ENCODE measurements around the gene ITK. TPM values are rescaled to one million over a fixed set of nuclear protein-coding genes. Genes with fewer than 3 reads are reported as not detected.
"Not testable (repeated sequence)": the region's sequence is repeated elsewhere in the genome, so short reads cannot be mapped to it uniquely, and the experiment has no call there.

The ITK gene
- total RNA-seq, 1 donor from 2014 or later, result not detected

DNA sequence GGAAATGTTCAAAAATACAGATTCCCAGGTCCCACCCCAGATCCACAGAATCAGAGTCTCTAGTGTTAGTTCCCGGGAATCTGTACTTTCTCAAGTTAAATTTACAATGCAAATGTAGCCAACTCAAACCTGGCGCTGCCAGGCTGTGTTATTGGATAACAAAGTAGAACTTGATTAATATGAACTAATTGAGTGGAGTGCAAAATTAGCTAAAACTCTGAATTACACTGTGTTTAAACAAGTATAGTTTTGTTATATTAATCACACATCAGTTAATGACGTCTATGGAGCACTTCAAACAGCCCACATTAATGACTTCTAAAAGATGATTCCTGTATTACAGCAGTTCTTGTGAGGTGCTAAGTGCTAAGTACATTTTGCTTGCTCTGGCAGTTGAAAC, 52.9 kb downstream of the ITK start:
- DNase-seq (ENCODE audit: low spot score in 2 of 2) (no peak), FAIRE-seq (no peak)

GRCh38 chr5:157236423-157236822, 55.8 kb downstream of the ITK start:
- DNase-seq (ENCODE audit: low spot score in 2 of 2) (no peak), FAIRE-seq (no peak)

- FAIRE-seq (no peak), DNase-seq (ENCODE audit: low spot score in 2 of 2) (no peak)
These were observed 60.8 kb downstream of the ITK start for GRCh38 chr5:157241483-157241882.

DNA sequence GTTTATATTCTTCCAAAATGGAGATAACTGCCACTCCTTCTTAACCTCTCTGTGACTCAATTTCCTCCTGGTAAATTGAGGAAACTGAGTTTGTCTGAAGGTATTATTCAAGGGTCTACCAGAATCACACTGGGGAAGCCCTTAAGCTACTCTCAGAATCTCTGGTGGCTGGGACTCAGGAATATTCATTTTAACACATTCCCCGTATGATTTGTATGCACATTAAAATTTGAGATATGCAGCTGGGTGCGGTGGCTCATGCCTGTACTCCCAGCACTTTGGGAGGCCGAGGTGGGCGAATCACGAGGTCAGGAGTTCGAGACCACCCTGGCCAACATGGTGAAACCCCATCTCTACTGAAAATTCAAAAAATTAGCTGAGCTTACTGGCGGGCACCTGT, 64.1 kb downstream of the ITK start:
- not testable (repeated sequence) for FAIRE-seq; DNase-seq (ENCODE audit: low spot score in 2 of 2)

DNA sequence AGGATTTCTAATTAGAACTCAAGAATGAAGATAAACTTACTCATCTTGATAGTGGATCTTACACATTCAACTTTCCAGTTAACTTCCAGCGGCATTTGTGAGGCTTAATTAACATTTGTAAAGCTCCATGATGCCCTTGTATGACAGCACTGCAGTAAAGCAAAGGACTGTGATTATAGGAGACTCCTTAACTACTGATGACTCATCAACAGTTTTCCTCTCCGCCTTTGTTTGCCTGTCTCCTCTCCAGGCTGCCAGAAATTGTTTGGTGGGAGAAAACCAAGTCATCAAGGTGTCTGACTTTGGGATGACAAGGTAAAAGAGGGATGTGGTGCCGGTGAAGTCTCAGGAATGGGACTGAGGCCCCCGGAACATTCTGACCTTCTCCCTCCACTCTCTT, 64.8 kb downstream of the ITK start:
- no peak for DNase-seq (ENCODE audit: low spot score in 2 of 2)

DNA sequence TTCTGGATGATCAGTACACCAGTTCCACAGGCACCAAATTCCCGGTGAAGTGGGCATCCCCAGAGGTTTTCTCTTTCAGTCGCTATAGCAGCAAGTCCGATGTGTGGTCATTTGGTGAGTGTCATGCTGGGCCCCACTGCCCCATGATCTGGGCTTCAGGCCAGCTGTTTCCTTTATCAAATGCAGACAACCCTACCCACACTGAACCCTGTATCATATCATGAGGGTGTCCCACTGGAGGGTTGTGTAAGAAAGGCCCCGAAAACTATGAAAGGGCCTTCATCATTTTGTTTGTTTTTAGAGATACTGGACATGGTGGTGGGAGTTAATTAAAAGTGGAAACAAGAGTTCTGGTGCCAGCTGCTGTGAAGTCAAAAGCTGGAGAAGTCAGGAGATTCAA, 65.2 kb downstream of the ITK start:
- no peak for DNase-seq (ENCODE audit: low spot score in 2 of 2)
- FAIRE-seq, result no peak

More for the DNA sequence above, 64.8 kb downstream of the ITK start:
- FAIRE-seq, result no peak

DNA sequence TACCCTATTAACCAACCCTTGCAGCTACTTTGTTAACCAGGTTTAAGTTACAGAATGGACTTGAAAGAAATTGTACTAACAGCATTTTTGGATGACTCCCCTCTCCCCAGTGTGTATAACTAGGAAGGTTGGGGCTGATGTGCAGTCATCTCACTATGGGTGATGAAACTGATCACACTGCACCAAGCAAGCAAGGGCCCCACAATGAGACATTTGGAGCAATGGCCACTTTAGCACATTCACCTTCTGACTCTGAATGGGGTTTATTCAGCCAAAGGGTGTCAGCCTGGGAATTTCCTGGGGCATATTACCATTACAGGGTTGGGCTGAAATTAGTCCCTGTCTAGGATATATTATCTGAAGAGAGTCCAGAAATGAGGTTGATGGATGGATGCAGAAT, 66.6 kb downstream of the ITK start:
- FAIRE-seq (no peak), DNase-seq (ENCODE audit: low spot score in 2 of 2) (no peak)

GRCh38 chr5:157248821-157249470, 68.3 kb downstream of the ITK start:
- FAIRE-seq (no peak), DNase-seq (ENCODE audit: low spot score in 2 of 2) (no peak)

DNA sequence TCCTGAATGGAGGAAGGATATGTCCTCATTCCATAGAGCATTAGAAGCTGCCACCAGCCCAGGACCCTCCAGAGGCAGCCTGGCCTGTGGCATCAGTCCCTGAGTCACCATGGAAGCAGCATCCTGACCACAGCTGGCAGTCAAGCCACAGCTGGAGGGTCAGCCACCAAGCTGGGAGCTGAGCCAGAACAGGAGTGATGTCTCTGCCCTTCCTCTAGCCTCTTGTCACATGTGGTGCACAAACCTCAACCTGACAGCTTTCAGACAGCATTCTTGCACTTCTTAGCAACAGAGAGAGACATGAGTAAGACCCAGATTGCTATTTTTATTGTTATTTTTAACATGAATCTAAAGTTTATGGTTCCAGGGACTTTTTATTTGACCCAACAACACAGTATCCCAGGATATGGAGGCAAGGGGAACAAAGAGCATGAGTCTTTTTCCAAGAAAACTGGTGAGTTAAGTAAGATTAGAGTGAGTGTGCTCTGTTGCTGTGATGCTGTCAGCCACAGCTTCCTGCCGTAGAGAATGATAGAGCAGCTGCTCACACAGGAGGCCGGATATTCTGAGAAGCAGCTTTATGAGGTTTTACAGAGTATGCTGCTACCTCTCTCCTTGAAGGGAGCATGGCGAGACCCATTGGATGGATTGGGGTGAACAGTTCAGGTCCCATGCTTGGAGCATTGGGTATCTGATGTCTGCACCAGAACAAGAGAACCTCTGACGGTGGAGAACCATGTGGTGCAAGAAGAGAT, 72.2 kb downstream of the ITK start:
- no peak for FAIRE-seq
- no peak for DNase-seq (ENCODE audit: low spot score in 2 of 2)

DNA sequence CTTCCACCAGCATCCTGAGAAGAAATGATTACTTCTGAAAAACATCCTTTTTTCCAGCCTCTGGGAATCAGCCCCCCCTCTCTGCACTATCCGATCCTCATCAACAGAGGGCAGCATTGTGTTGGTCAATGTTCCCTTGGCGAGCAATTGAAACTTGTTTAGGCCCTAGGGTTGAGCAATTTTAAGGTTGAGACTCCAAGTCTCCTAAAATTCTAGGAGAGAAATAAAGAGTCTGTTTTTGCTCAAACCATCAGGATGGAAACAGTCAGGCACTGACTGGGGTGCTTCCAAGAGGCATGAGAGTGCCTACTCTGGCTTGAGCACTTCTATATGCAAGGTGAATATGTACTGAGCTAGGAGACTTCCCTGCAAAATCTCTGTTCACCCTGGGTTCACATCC, 72.9 kb downstream of the ITK start:
- no peak for FAIRE-seq
- peak in 1 of 2 donors; percentile 59 for DNase-seq (ENCODE audit: low spot score in 2 of 2)

DNA sequence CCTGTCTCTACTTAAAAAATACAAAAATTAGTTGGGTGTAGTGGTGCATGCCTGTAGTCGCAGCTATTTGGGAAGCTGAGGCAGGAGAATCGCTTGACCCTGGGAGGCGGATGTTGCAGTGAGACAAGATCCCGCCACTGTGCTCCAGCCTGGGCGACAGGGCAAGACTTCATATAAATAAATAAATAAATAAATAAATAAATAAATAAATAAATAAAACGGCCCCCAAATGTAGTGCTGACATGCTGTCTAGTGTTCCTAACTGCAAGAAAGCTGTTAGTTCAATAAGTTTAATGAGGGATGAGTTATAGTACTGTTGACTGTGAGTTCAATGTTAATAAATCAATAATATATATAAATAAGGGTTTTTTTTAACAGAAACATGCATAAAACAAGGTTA, 77.8 kb downstream of the ITK start:
- DNase-seq (ENCODE audit: low spot score in 2 of 2) (no peak), FAIRE-seq (no peak)

- DNase-seq (ENCODE audit: low spot score in 2 of 2), result no peak
- FAIRE-seq, result no peak
These were observed 79.1 kb downstream of the ITK start for GRCh38 chr5:157259699-157260098.

DNA sequence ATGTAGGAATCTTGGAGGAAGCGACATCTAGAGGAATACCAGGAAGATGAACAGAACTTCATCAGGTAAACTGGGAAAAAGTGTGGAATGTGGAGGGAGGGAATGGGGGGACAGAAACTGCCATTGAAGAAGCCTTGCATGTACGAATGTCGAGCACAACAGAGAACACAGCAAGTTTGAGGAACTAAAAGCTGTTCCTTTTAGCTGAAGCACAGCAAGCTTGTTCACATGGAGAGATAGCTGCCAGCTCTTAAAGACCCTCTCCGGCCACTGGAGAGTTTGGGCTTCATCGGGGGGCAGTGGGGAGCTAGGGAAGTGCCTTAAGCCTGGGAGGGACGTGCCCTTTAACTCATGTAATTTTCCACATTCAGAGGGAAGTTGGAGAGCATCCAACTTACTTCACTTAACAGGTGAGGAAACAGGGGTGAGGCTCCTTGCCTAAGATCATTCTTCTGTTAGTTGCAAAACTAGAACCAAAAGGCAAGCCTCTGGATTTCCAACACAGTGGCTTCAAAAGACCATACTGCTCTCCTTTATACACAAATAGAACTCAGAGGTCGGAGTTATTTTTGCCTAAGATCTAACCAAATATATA, 83.0 kb downstream of the ITK start:
- no peak for DNase-seq (ENCODE audit: low spot score in 2 of 2)
- FAIRE-seq, result no peak

GRCh38 chr5:157265714-157266285, 85.2 kb downstream of the ITK start, which contains the start of gene CYFIP2:
Gene CYFIP2, plus strand, starts transcription at chr5:157266123. Its CDS starts 19,239 bp downstream, at chr5:157285362.
- no peak for FAIRE-seq
- peak; percentile 81 to 82 for DNase-seq (ENCODE audit: low spot score in 2 of 2)

DNA sequence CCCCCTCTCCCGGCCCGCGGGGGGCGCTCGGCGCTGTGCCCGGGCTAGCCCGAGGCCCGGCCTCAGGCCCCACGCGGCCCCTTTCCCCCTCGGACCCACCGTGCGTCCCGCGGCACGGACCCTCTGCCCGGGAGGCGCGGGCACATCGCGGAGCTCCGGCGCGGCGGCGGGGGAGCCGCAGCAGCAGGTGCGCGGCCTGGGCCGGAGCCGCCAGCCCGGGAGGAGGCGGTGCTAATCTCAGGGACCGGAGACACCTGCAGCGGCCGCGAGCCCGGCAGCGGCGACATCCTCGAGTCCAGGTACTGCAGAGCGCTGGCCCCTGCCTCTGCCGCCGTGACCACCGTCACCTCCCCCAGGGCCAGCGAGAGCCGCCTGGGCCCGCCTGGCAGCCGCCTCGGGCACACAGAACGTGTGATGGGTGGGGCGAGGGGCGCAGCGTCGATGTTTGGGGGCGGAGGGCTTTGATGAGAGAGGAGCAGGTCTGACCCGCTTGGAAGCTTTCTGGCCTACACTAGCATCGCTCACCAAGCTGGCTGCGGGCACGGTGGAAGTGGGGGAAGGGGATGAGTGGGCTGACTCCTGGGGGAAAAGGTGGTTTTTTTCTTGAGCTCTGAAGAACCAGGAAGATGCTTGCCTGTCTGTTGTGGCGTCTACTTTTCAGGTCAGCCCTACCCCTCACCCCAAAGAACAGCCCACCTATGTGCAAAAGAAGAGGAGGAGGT, 85.8 kb downstream of the ITK start:
- FAIRE-seq, result no peak
- DNase-seq (ENCODE audit: low spot score in 2 of 2), result peak in 1 of 2 donors; percentile 38

GRCh38 chr5:157267025-157267424, 86.4 kb downstream of the ITK start:
- no peak for DNase-seq (ENCODE audit: low spot score in 2 of 2)
- FAIRE-seq, result no peak

DNA sequence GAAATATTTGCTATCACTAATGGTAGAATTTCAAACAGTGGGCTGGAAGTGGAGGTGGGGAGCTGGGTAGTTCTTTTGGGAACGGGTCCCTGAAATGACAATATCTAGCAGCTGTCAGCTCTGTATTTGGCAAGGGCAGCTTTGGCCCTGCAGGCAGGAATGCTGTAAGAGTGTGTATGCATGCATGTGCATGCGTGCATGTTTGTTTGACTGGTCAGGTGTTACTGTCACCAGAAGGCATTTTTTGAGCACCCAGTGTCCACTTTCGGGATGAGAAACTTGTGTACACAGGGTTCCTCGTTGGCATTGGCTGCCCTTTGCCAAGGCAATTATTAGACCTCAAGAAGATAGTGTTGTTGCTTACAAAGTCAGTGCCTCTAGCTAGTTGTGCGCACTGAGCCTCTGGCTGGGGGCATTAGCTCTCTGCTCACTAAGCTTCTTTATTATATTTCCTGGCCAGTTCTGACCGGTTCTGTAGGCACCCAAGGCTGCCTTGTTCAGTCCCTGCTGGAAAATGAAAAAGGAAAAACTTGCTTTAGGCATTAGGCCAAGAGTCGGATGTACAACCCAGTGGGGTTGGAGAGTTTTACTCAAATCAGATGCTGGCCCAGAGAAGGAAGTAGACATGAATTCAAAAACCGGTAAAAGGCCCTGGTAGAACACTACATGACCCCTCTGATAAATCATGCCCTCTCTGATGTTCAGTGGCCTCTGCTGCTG, 87.3 kb downstream of the ITK start:
- DNase-seq (ENCODE audit: low spot score in 2 of 2), result no peak
- no peak for FAIRE-seq

DNA sequence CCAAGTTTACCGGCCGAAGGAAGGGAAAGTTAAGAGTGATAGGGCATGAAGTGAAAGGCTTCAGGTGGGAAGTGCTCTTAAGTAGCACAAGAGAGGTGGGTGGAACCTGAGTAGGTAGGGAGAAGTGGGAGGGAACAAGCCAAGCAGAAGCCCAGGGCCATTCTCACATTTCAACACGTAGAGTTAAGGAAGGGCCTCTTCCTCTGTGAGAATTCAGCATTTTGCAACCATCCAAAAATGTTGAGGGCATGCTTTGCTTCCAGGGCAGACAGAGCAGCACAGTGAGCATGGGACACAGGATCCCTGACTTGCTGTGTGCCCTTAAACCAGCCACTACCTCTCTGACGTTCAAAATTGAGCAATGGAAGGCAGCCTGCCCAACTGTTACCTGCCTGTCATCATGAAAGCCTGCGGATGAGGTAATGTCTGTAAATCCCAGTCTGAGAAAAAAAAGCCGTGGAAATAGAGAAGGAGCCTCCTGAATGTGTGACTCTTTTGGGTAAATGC, 88.6 kb downstream of the ITK start:
- FAIRE-seq (no peak), DNase-seq (ENCODE audit: low spot score in 2 of 2) (no peak)

DNA sequence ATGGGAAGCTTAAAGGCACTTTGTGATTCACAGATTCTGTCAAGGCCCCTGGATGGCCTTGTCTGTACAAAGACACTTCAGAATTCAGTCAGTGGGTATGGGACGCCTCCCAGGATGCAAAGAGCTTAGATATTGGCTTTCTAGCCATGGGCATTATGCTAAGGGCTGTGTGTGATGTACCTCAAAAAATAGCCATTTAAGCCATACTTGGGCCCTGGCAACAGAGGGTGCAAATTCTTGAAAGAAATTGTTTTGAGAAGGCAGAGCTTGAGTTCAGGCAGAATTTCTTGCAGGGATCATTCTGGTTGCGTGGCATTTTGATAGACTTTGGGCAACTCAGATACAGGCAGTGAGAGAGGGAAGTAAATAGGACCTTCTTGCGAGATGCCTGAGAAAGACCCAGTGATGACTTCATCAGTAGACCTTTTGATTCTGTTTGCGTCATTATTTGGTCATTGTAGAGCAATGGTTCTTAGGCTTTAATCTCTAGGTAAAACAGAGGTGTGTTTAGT, 89.2 kb downstream of the ITK start:
- DNase-seq (ENCODE audit: low spot score in 2 of 2) (no peak), FAIRE-seq (no peak)

- no peak for FAIRE-seq
- no peak for DNase-seq (ENCODE audit: low spot score in 2 of 2)
These were observed 90.1 kb downstream of the ITK start for GRCh38 chr5:157270771-157271170.
